WTC11 (cell line): ENCODE results near the gene TES. TPM values are rescaled to one million over a fixed set of nuclear protein-coding genes. Genes with fewer than 3 reads are reported as not detected.

ENCODE experiments used
- ATAC-seq: fragments of 200-7000 bp; cut with Tn5 transposase; 2 replicates; pipeline ENCODE4 v1.10.0; 2021; ENCODE audit warnings: mild to moderate bottlenecking, moderate library complexity
- CTCF ChIA-PET: fragments of 300-600 bp; sonication (Branson Sonifier 250); formaldehyde crosslinking; loops from one replicate; lab custom pipeline; 2021; ENCODE audit warnings: antibody characterized with exemption; lab: Charles Lee
- POLR2A ChIA-PET: fragments of 350-600 bp; sonication (Branson Sonifier 250); formaldehyde crosslinking; loops from one replicate; lab custom pipeline; 2021; ENCODE audit warnings: antibody characterized with exemption; lab: Charles Lee
- DNase-seq: peaks from one replicate; pipeline ENCODE4 v3.0.0; 2021; ENCODE audit warnings: low spot score
- H3K27ac Mint-ChIP-seq: 2 replicates; pipeline ENCODE4 v1.8.0; 2021; ENCODE audit warnings: mixed read lengths
- H3K27me3 Mint-ChIP-seq: 2 replicates; pipeline ENCODE4 v1.8.0; 2021; ENCODE audit warnings: low read depth, mild to moderate bottlenecking, moderate library complexity, mixed read lengths
- H3K36me3 Mint-ChIP-seq: 2 replicates; pipeline ENCODE4 v1.8.0; 2021; ENCODE audit warnings: mixed read lengths
- H3K4me1 Mint-ChIP-seq: 2 replicates; pipeline ENCODE4 v1.8.0; 2022; ENCODE audit warnings: mixed read lengths
- H3K4me3 Mint-ChIP-seq: 2 replicates; pipeline ENCODE4 v1.8.0; 2021; ENCODE audit warnings: mild to moderate bottlenecking, moderate library complexity, mixed read lengths
- H3K9me3 Mint-ChIP-seq: 2 replicates; pipeline ENCODE4 v1.8.0; 2021; ENCODE audit warnings: mixed read lengths
- CREM ChIP-seq: sonication (generic); formaldehyde crosslinking; IDR thresholded peaks from 2 replicates; pipeline ENCODE4 v1.8.1; 2022; ENCODE audit warnings: mild to moderate bottlenecking, missing genetic modification reagents, moderate library complexity
- GRHL2 ChIP-seq: fragments of 250-450 bp; sonication (Bioruptor Pico); IDR thresholded peaks from 2 replicates; pipeline ENCODE4 v1.8.0; 2022; ENCODE audit warnings: mild to moderate bottlenecking, moderate library complexity; ENCODE audit not compliant: insufficient replicate concordance, severe bottlenecking
- HMGA2 ChIP-seq: fragments of 250-450 bp; sonication (Bioruptor Pico); IDR thresholded peaks from 2 replicates; pipeline ENCODE4 v1.4.0; 2021; ENCODE audit warnings: mild to moderate bottlenecking, moderate library complexity
- IRF2 ChIP-seq: sonication (generic); formaldehyde crosslinking; IDR thresholded peaks from 2 replicates; pipeline ENCODE4 v1.8.0; 2022; ENCODE audit warnings: low read depth, missing genetic modification reagents, borderline replicate concordance
- JAZF1 ChIP-seq: fragments of 250-450 bp; sonication (Bioruptor Pico); IDR thresholded peaks from 2 replicates; pipeline ENCODE4 v1.9.0; 2021; ENCODE audit warnings: moderate library complexity, mild to moderate bottlenecking, inconsistent platforms
- MXD4 ChIP-seq: fragments of 250-450 bp; sonication (Bioruptor Pico); IDR thresholded peaks from 2 replicates; pipeline ENCODE4 v1.8.0; 2021; ENCODE audit warnings: mild to moderate bottlenecking, moderate library complexity, borderline replicate concordance
- NFATC4 ChIP-seq: fragments of 250-450 bp; sonication (Bioruptor Pico); IDR thresholded peaks from 2 replicates; pipeline ENCODE4 v1.9.0; 2021; ENCODE audit warnings: mild to moderate bottlenecking
- NFE2L1 ChIP-seq: sonication (generic); formaldehyde crosslinking; IDR thresholded peaks from 2 replicates; pipeline ENCODE4 v1.8.1; 2023; ENCODE audit warnings: missing genetic modification reagents
- OVOL2 ChIP-seq: fragments of 250-450 bp; sonication (Bioruptor Pico); IDR thresholded peaks from 2 replicates; pipeline ENCODE4 v1.9.0; 2021; ENCODE audit warnings: mild to moderate bottlenecking, borderline replicate concordance
- TCF7 ChIP-seq: sonication (generic); formaldehyde crosslinking; IDR thresholded peaks from 2 replicates; pipeline ENCODE4 v1.8.0; 2022; ENCODE audit warnings: mild to moderate bottlenecking, low read depth, missing genetic modification reagents, moderate library complexity
- TEAD4 ChIP-seq: sonication (generic); formaldehyde crosslinking; IDR thresholded peaks from 2 replicates; pipeline ENCODE4 v1.8.0; 2022; ENCODE audit warnings: mild to moderate bottlenecking, missing genetic modification reagents
- TP53 ChIP-seq: sonication (generic); formaldehyde crosslinking; IDR thresholded peaks from 2 replicates; pipeline ENCODE4 v1.8.1; 2023; ENCODE audit warnings: mild to moderate bottlenecking, missing genetic modification reagents
- ZNF219 ChIP-seq: sonication (generic); formaldehyde crosslinking; IDR thresholded peaks from 2 replicates; pipeline ENCODE4 v1.8.0; 2023; ENCODE audit warnings: missing genetic modification reagents, mild to moderate bottlenecking, borderline replicate concordance
- ZNF423 ChIP-seq: fragments of 250-450 bp; sonication (Bioruptor Pico); IDR thresholded peaks from 2 replicates; pipeline ENCODE4 v2.1.2; 2022; ENCODE audit warnings: mild to moderate bottlenecking, moderate library complexity
- total RNA-seq: library from RNA; stranded (reverse); gene quantifications from 3 replicates; pipeline ENCODE4 v1.2.3, GENCODE V29; 2021
- TF ChIP-seq, protein P1 (sequence below): sonication (generic); formaldehyde crosslinking; IDR thresholded peaks from 2 replicates; pipeline ENCODE4 v1.8.1; 2023; ENCODE audit warnings: mild to moderate bottlenecking, moderate library complexity, missing genetic modification reagents
- TF ChIP-seq, protein P2 (sequence below): sonication (generic); formaldehyde crosslinking; IDR thresholded peaks from 2 replicates; pipeline ENCODE4 v1.8.0; 2022; ENCODE audit warnings: mild to moderate bottlenecking, missing genetic modification reagents
- TF ChIP-seq, protein P3 (sequence below): sonication (generic); formaldehyde crosslinking; IDR thresholded peaks from 2 replicates; pipeline ENCODE4 v1.8.0; 2023; ENCODE audit warnings: missing genetic modification reagents, mild to moderate bottlenecking, borderline replicate concordance
- TF ChIP-seq, protein P4 (sequence below): sonication (generic); formaldehyde crosslinking; IDR thresholded peaks from 2 replicates; pipeline ENCODE4 v1.8.0; 2022; ENCODE audit warnings: mild to moderate bottlenecking, missing genetic modification reagents
- TF ChIP-seq, protein P5 (sequence below): sonication (generic); formaldehyde crosslinking; IDR thresholded peaks from 2 replicates; pipeline ENCODE4 v1.8.1; 2023; ENCODE audit warnings: mild to moderate bottlenecking, missing genetic modification reagents, borderline replicate concordance
- TF ChIP-seq, protein P6 (sequence below): fragments of 250-450 bp; sonication (Bioruptor Pico); IDR thresholded peaks from 2 replicates; pipeline ENCODE4 v1.9.0; 2021; ENCODE audit warnings: mild to moderate bottlenecking
- TF ChIP-seq, protein P7 (sequence below): sonication (generic); formaldehyde crosslinking; IDR thresholded peaks from 2 replicates; pipeline ENCODE4 v1.8.1; 2023; ENCODE audit warnings: mild to moderate bottlenecking, missing genetic modification reagents, moderate library complexity
- TF ChIP-seq, protein P8 (sequence below): sonication (generic); formaldehyde crosslinking; IDR thresholded peaks from 2 replicates; pipeline ENCODE4 v1.8.1; 2022; ENCODE audit warnings: low read depth, mild to moderate bottlenecking, moderate library complexity, missing genetic modification reagents, borderline replicate concordance

Gene TES
- total RNA-seq, 1 experiment from 2014 or later = 48.5 TPM

DNA sequence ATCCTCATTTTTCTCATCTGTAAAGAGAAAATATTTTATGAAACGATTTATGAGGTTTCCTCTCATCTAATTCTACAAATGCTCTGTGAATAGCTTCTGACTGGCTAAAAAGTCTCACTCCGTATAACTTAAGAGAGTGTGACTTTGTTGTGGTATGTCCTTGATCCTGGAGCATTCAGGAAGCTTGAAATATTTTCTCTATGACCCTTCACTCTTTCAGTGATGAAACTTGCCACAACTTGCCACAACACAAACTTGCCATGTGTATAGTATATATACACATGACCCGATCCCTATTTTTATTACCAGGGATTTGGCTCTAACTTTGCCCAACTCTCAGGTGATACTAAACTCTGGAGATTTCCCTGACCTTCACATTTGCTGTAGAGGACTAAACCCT lies 74.1 kb downstream of the TES start:
- POLR2A ChIA-PET = no interaction called here
- no peak for ATAC-seq
- H3K27ac Mint-ChIP-seq = no peak overlapping the region

DNA sequence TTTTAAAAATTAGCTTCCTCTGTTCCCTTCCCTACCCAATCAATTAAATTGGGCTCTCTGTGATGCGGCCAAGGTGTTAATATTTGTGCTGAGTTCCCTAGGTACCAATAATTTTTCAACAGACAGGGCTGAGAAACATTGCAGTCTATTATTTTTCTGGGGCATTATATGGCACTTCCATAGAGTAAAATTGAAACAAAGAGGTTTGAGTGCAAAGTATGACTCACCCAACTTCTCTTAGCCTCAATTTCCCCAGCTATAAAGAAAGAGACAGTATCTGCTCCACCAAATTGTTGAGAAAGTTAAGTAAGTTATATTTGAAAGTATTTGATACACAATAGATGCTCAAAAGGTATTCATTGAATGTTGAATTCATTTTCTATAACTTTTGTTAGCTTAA lies 74.9 kb downstream of the TES start:
- Mint-ChIP-seq H3K4me3 (no peak overlapping the region), H3K36me3 (no peaks in the 10 kb centered on the region), H3K27ac (no peak overlapping the region), H3K9me3 (no peaks in the 10 kb centered on the region), H3K27me3 (no peaks in the 10 kb centered on the region), H3K4me1 (no peaks in the 10 kb centered on the region)
- DNase-seq (no peak), ATAC-seq (no peak)
- ChIA-PET POLR2A (no interaction called here), CTCF (interaction anchor here (1.0 kb wide), 1 partner anchor 241 kb away, joined by 3 read pairs; no protein-coding TSS in a partner anchor)
- TF ChIP-seq TCF7 = no peak
- TF ChIP-seq, protein P1, sequence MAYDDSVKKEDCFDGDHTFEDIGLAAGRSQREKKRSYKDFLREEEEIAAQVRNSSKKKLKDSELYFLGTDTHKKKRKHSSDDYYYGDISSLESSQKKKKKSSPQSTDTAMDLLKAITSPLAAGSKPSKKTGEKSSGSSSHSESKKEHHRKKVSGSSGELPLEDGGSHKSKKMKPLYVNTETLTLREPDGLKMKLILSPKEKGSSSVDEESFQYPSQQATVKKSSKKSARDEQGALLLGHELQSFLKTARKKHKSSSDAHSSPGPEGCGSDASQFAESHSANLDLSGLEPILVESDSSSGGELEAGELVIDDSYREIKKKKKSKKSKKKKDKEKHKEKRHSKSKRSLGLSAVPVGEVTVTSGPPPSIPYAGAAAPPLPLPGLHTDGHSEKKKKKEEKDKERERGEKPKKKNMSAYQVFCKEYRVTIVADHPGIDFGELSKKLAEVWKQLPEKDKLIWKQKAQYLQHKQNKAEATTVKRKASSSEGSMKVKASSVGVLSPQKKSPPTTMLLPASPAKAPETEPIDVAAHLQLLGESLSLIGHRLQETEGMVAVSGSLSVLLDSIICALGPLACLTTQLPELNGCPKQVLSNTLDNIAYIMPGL (CRISPR knock-in tag) = no peak
- TF ChIP-seq, protein P2, sequence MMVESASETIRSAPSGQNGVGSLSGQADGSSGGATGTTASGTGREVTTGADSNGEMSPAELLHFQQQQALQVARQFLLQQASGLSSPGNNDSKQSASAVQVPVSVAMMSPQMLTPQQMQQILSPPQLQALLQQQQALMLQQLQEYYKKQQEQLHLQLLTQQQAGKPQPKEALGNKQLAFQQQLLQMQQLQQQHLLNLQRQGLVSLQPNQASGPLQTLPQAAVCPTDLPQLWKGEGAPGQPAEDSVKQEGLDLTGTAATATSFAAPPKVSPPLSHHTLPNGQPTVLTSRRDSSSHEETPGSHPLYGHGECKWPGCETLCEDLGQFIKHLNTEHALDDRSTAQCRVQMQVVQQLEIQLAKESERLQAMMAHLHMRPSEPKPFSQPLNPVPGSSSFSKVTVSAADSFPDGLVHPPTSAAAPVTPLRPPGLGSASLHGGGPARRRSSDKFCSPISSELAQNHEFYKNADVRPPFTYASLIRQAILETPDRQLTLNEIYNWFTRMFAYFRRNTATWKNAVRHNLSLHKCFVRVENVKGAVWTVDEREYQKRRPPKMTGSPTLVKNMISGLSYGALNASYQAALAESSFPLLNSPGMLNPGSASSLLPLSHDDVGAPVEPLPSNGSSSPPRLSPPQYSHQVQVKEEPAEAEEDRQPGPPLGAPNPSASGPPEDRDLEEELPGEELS (CRISPR knock-in tag) = no peak
- TF ChIP-seq, protein P3, sequence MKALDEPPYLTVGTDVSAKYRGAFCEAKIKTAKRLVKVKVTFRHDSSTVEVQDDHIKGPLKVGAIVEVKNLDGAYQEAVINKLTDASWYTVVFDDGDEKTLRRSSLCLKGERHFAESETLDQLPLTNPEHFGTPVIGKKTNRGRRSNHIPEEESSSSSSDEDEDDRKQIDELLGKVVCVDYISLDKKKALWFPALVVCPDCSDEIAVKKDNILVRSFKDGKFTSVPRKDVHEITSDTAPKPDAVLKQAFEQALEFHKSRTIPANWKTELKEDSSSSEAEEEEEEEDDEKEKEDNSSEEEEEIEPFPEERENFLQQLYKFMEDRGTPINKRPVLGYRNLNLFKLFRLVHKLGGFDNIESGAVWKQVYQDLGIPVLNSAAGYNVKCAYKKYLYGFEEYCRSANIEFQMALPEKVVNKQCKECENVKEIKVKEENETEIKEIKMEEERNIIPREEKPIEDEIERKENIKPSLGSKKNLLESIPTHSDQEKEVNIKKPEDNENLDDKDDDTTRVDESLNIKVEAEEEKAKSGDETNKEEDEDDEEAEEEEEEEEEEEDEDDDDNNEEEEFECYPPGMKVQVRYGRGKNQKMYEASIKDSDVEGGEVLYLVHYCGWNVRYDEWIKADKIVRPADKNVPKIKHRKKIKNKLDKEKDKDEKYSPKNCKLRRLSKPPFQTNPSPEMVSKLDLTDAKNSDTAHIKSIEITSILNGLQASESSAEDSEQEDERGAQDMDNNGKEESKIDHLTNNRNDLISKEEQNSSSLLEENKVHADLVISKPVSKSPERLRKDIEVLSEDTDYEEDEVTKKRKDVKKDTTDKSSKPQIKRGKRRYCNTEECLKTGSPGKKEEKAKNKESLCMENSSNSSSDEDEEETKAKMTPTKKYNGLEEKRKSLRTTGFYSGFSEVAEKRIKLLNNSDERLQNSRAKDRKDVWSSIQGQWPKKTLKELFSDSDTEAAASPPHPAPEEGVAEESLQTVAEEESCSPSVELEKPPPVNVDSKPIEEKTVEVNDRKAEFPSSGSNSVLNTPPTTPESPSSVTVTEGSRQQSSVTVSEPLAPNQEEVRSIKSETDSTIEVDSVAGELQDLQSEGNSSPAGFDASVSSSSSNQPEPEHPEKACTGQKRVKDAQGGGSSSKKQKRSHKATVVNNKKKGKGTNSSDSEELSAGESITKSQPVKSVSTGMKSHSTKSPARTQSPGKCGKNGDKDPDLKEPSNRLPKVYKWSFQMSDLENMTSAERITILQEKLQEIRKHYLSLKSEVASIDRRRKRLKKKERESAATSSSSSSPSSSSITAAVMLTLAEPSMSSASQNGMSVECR (CRISPR knock-in tag) = no peak
- TF ChIP-seq TP53 = no peak
- no peak for TF ChIP-seq OVOL2 (CRISPR knock-in tag)
- TF ChIP-seq TEAD4 (CRISPR knock-in tag) = no peak
- TF ChIP-seq, protein P4, sequence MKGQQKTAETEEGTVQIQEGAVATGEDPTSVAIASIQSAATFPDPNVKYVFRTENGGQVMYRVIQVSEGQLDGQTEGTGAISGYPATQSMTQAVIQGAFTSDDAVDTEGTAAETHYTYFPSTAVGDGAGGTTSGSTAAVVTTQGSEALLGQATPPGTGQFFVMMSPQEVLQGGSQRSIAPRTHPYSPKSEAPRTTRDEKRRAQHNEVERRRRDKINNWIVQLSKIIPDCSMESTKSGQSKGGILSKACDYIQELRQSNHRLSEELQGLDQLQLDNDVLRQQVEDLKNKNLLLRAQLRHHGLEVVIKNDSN (CRISPR knock-in tag) = no peak
- TF ChIP-seq, protein P5, sequence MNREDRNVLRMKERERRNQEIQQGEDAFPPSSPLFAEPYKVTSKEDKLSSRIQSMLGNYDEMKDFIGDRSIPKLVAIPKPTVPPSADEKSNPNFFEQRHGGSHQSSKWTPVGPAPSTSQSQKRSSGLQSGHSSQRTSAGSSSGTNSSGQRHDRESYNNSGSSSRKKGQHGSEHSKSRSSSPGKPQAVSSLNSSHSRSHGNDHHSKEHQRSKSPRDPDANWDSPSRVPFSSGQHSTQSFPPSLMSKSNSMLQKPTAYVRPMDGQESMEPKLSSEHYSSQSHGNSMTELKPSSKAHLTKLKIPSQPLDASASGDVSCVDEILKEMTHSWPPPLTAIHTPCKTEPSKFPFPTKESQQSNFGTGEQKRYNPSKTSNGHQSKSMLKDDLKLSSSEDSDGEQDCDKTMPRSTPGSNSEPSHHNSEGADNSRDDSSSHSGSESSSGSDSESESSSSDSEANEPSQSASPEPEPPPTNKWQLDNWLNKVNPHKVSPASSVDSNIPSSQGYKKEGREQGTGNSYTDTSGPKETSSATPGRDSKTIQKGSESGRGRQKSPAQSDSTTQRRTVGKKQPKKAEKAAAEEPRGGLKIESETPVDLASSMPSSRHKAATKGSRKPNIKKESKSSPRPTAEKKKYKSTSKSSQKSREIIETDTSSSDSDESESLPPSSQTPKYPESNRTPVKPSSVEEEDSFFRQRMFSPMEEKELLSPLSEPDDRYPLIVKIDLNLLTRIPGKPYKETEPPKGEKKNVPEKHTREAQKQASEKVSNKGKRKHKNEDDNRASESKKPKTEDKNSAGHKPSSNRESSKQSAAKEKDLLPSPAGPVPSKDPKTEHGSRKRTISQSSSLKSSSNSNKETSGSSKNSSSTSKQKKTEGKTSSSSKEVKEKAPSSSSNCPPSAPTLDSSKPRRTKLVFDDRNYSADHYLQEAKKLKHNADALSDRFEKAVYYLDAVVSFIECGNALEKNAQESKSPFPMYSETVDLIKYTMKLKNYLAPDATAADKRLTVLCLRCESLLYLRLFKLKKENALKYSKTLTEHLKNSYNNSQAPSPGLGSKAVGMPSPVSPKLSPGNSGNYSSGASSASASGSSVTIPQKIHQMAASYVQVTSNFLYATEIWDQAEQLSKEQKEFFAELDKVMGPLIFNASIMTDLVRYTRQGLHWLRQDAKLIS (CRISPR knock-in tag) = no peak
- TF ChIP-seq, protein P6, sequence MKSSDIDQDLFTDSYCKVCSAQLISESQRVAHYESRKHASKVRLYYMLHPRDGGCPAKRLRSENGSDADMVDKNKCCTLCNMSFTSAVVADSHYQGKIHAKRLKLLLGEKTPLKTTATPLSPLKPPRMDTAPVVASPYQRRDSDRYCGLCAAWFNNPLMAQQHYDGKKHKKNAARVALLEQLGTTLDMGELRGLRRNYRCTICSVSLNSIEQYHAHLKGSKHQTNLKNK (CRISPR knock-in tag) = no peak
- TF ChIP-seq ZNF219 (CRISPR knock-in tag) = no peak
- TF ChIP-seq CREM = no peak
- TF ChIP-seq IRF2 (CRISPR knock-in tag) = no peak

More for the DNA sequence above, 74.1 kb downstream of the TES start:
- no peak for DNase-seq
- Mint-ChIP-seq H3K27me3 (no peaks in the 10 kb centered on the region), H3K4me3 (no peak overlapping the region), H3K36me3 (no peaks in the 10 kb centered on the region), H3K9me3 (no peaks in the 10 kb centered on the region), H3K4me1 (no peaks in the 10 kb centered on the region)
- no peak for TF ChIP-seq GRHL2 (CRISPR knock-in tag)
- TF ChIP-seq, protein P7, sequence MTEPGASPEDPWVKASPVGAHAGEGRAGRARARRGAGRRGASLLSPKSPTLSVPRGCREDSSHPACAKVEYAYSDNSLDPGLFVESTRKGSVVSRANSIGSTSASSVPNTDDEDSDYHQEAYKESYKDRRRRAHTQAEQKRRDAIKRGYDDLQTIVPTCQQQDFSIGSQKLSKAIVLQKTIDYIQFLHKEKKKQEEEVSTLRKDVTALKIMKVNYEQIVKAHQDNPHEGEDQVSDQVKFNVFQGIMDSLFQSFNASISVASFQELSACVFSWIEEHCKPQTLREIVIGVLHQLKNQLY (CRISPR knock-in tag) = no peak
- no peak for TF ChIP-seq NFE2L1
- TF ChIP-seq MXD4 (CRISPR knock-in tag) = no peak
- TF ChIP-seq JAZF1 = no peak
- no peak for TF ChIP-seq ZNF219 (CRISPR knock-in tag)
- TF ChIP-seq, protein P8, sequence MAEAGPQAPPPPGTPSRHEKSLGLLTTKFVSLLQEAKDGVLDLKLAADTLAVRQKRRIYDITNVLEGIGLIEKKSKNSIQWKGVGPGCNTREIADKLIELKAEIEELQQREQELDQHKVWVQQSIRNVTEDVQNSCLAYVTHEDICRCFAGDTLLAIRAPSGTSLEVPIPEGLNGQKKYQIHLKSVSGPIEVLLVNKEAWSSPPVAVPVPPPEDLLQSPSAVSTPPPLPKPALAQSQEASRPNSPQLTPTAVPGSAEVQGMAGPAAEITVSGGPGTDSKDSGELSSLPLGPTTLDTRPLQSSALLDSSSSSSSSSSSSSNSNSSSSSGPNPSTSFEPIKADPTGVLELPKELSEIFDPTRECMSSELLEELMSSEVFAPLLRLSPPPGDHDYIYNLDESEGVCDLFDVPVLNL (CRISPR knock-in tag) = no peak
- no peak for TF ChIP-seq HMGA2 (CRISPR knock-in tag)
- TF ChIP-seq NFATC4 (CRISPR knock-in tag) = no peak
- TF ChIP-seq ZNF423 (CRISPR knock-in tag) = no peak
- CTCF ChIA-PET = interaction anchor here (1.0 kb wide), 1 partner anchor 242 kb away, joined by 3 read pairs; no protein-coding TSS in a partner anchor
